Body of pancreas (tissue), 4 donors: ENCODE data around the gene CLDN1. TPM values are rescaled to one million over a fixed set of nuclear protein-coding genes. Genes with fewer than 3 reads are reported as not detected.
"Not testable (repeated sequence)": the region's sequence is repeated elsewhere in the genome, so short reads cannot be mapped to it uniquely, and the experiment has no call there.

Experiments
- ATAC-seq: fragments of 150-250 bp; one replicate; pipeline ENCODE4 v1.9.1; 2016
- DNase-seq, 4 donors: peaks; one replicate each; pipeline ENCODE4 v3.0.0-alpha.2; 2019
- H3K27ac ChIP-seq, 4 donors: fragments of 200-600 bp; sonication (generic); 1 replicate in 3 of 4; 2 replicates in 1 of 4; pipeline versions ENCODE4 v1.5.1 to v1.6.1; 2016 to 2019; ENCODE audit warnings: mild to moderate bottlenecking in 1 of 4, mixed read lengths in 1 of 4, moderate library complexity in 1 of 4
- H3K27me3 ChIP-seq, 2 donors: fragments of 200-600 bp; sonication (generic); one replicate each; pipeline ENCODE4 v1.6.0; 2016; ENCODE audit warnings: mild to moderate bottlenecking in 1 of 2
- H3K36me3 ChIP-seq, 2 donors: fragments of 200-600 bp; sonication (generic); replicated peaks in 1 of 2; 2 replicates each; pipeline ENCODE4 v1.5.1; 2016; ENCODE audit warnings: low read depth in 2 of 2; ENCODE audit not compliant: insufficient read depth in 1 of 2
- H3K4me1 ChIP-seq: fragments of 200-600 bp; sonication (generic); one replicate; pipeline ENCODE4 v1.6.0; 2016
- H3K4me3 ChIP-seq, 2 donors: fragments of 200-600 bp; sonication (generic); 1 replicate in 1 of 2; 2 replicates in 1 of 2; pipeline ENCODE4 v1.5.1; 2016 to 2019
- H3K9me3 ChIP-seq, 3 donors: fragments of 200-600 bp; sonication (generic); 1 replicate in 2 of 3; 2 replicates in 1 of 3; pipeline ENCODE4 v1.5.1; 2016
- POLR2A ChIP-seq, 3 donors: fragments of 450-650 bp; IDR thresholded peaks; one replicate each; pipeline ENCODE4 v1.6.1; 2016; ENCODE audit warnings: antibody characterized with exemption in 3 of 3, mild to moderate bottlenecking in 2 of 3
- WGBS, 2 donors: methylation state at CpG; one replicate each; pipeline ENCODE4 v1.1.5; 2017; 5-methylcytosine and 5-hydroxymethylcytosine counted together
- intact Hi-C: fragments of 100-400 bp; cut with DNase I; formaldehyde crosslinking; loops from one replicate; pipeline ENCODE4 v1.15.1; 2023
- total RNA-seq, 2 donors: library from RNA; depleted of rRNA; stranded (reverse); fragments of >200 nt; gene quantifications; one replicate each; pipeline ENCODE4 v1.1.0, GENCODE V29; 2016
- TF ChIP-seq, protein P1 (sequence below), 7 experiments: fragments of 450-650 bp in 4 of 7; fragments of 200-600 bp in 3 of 7; sonication (generic) in 3 of 7; IDR thresholded peaks; one replicate each; pipeline ENCODE4 v1.5.1; 2016 to 2019; ENCODE audit warnings: antibody characterized with exemption in 7 of 7

The CLDN1 gene
- total RNA-seq, 2 donors from 2014 or later, result 33.3 to 57.9 TPM

DNA sequence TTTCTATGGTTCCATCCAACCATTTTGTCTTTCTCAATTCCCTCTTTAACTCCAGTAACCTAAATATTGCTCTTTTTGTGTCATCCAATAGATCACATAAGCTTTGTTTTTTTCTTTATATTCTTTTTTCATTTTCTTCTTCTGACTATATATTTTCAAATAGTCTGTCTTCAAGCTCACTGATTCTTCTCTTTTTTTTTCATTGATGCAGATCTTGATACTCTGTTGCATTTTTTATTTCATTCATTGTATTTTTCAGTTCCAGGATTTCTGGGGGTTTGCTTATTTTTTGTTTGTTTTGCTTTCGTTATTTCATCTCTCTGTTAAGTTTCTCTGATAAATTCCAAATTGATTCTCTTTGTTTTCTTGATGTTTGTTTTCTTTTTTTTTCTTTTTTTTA, 36.2 kb downstream of the CLDN1 start:
- intact Hi-C loops, result no loop called here
- TF ChIP-seq, protein P1, sequence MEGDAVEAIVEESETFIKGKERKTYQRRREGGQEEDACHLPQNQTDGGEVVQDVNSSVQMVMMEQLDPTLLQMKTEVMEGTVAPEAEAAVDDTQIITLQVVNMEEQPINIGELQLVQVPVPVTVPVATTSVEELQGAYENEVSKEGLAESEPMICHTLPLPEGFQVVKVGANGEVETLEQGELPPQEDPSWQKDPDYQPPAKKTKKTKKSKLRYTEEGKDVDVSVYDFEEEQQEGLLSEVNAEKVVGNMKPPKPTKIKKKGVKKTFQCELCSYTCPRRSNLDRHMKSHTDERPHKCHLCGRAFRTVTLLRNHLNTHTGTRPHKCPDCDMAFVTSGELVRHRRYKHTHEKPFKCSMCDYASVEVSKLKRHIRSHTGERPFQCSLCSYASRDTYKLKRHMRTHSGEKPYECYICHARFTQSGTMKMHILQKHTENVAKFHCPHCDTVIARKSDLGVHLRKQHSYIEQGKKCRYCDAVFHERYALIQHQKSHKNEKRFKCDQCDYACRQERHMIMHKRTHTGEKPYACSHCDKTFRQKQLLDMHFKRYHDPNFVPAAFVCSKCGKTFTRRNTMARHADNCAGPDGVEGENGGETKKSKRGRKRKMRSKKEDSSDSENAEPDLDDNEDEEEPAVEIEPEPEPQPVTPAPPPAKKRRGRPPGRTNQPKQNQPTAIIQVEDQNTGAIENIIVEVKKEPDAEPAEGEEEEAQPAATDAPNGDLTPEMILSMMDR (IDR thresholded peaks at IDR 0.05), result no peak
- H3K36me3 ChIP-seq, result no peaks in the 10 kb centered on the region
- peaks cover 9% of the 10 kb centered on the region for H3K4me1 ChIP-seq
- DNase-seq, result no peak
- no peaks in the 10 kb centered on the region for H3K9me3 ChIP-seq
- no peak overlapping the region for H3K27ac ChIP-seq
- H3K4me3 ChIP-seq, result no peak overlapping the region
- H3K27me3 ChIP-seq, result no peaks in the 10 kb centered on the region
- no peak for ATAC-seq
- 74 to 78% methylated on average over 1 of the region's 1 CpG for WGBS, 2 donors

DNA sequence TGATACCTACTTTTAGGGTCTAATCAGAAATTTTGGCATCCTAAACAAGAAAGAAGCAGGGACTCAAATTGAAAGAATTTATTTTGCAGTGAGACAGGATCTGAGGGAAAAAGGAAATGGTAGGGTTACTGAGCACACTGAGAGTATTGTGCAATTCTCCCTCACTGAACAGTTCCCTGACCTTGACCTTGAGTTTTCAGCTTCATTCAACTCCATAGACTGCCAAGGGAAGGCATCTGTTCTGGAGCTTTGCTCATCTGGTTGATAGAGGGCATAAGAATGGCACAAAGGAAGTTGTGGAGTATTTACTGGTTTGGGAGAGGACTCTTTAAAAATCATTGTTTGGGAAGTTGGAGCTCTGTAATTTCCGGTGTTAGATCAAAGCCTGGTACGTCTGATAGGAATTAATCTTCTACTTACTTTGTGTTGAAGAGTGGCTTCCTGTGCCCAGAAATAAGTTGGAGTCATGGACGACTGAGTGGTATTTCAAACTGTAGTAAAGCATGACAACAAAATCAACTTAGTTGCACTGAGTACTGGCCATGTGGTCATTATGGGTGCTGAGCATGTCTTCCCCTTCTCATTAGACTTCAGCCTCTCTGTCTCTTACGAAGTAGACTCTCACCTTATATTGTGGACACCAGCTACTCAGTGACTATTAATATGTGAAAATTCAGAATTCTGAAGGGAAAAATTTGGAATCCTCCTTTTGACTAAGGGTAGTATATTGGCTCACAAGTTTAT, 40.8 kb downstream of the CLDN1 start:
- intact Hi-C loops, result no loop called here
- Histone ChIP-seq H3K27me3 (no peaks in the 10 kb centered on the region), H3K27ac (peak overlapping the region in 2 of 4 donors; percentile 54 to 66), H3K9me3 (no peaks in the 10 kb centered on the region), H3K4me1 (peaks cover 19% of the 10 kb centered on the region), H3K36me3 (no peaks in the 10 kb centered on the region), H3K4me3 (no peak overlapping the region)
- DNase-seq, result peak; percentile 18 to 66 (median 32)
- no peak for TF ChIP-seq POLR2A (IDR thresholded peaks at IDR 0.05)
- TF ChIP-seq, protein P1 (IDR thresholded peaks at IDR 0.05), result no peak
- WGBS, 2 donors, result 25 to 40% methylated on average over 4 of the region's 4 CpGs
- ATAC-seq, result peak; percentile 98

DNA sequence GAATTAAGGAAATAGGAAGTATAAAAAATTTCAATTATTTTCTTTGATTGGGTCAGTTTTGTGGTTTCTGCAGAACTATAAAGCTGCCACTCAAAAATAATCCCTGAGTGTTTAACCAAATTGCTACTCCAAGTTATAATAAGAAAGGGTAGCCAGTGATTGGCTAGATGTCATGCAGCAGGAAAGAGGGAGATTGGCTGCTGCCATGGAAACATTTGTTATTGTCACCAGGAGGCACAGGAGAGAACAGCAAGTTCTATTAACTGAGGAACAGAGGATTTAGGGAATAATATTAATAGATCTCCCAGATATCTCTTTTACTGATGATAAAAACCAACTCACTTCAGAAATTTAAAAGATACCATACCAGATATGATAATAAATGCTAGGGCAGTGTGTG, 42.6 kb downstream of the CLDN1 start:
- H3K4me1 ChIP-seq, result peaks cover 19% of the 10 kb centered on the region
- no peaks in the 10 kb centered on the region for H3K27me3 ChIP-seq
- no peaks in the 10 kb centered on the region for H3K9me3 ChIP-seq
- ATAC-seq, result no peak
- no peak for DNase-seq
- no peaks in the 10 kb centered on the region for H3K36me3 ChIP-seq
- H3K4me3 ChIP-seq, result no peak overlapping the region
- TF ChIP-seq, protein P1 (IDR thresholded peaks at IDR 0.05), result no peak
- no peak for TF ChIP-seq POLR2A (IDR thresholded peaks at IDR 0.05)
- H3K27ac ChIP-seq, result no peak overlapping the region
- intact Hi-C loops, result no loop called here

DNA sequence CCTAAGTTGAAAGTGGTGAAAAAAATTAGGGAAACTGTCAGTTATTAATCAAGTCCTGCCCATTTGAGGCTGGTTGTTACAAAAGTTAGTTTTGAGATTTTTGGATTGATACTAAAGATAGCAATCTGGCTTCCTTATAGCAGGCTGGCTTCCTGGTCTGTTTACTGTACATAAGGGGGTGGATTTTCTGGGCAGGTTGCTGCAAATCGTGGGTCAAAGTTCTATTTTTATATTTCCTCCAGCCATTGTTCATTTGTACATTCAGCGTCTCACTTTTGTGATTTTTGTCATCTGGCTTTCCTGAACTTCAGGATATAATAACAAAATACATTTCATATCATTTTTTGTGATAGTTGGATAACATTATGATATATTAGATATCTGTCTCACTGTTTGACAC, 49.5 kb downstream of the CLDN1 start:
- DNase-seq (no peak), ATAC-seq (no peak)
- WGBS, 2 donors, result 48 to 54% methylated on average over 2 of the region's 2 CpGs
- intact Hi-C loops, result no loop called here
- no peaks in the 10 kb centered on the region for H3K9me3 ChIP-seq
- no peak for TF ChIP-seq POLR2A (IDR thresholded peaks at IDR 0.05)
- TF ChIP-seq, protein P1 (IDR thresholded peaks at IDR 0.05), result no peak
- no peak overlapping the region for H3K4me3 ChIP-seq
- no peaks in the 10 kb centered on the region for H3K27me3 ChIP-seq
- H3K27ac ChIP-seq, result no peak overlapping the region
- no peaks in the 10 kb centered on the region for H3K4me1 ChIP-seq
- H3K36me3 ChIP-seq, result no peaks in the 10 kb centered on the region

DNA sequence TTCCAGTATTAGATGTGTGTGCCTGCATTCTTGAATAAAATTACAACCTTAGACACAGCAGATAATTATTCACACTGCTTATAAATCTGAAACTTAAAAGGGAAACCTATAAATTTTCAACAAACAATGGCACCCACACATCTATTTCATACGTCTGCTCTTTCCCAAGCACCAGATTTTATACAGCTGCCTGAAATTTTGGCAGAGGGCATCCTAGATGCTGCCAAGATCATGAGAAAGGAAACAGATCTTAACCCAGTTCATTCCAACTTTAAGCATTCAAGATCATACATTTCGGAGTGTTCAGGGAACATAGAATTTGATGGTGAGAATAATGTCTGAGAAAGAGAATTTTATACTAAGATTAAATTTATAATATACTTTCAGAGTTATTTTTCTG, 53.1 kb downstream of the CLDN1 start:
- WGBS, 2 donors, result 22 to 25% methylated on average over 2 of the region's 2 CpGs

DNA sequence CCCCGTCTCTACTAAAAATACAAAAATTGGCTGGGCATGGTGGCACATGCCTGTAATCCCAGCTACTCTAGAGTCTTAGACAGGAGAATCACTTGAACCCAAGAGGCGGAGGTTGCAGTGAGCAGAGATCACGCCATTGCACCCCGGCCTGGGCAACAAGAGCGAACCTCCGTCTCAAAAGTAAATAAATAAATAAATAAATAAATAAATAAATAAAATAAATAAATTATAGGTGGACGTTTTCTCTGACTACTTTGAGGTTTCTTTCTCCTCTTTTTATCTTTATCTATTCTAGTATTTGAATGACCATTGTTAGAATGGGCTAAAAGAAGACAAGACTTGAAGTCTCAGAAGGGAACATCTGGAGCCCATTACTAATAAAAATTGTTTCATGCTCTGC, 54.8 kb downstream of the CLDN1 start:
- H3K27me3 ChIP-seq, ATAC-seq, intact Hi-C loops, H3K4me1 ChIP-seq, H3K27ac ChIP-seq, H3K4me3 ChIP-seq, H3K9me3 ChIP-seq, H3K36me3 ChIP-seq, DNase-seq: not testable (repeated sequence)
- WGBS, 2 donors, result 93 to 94% methylated on average over 7 of the region's 7 CpGs

More for the DNA sequence above, 53.1 kb downstream of the CLDN1 start:
- DNase-seq (peak in 2 of 4 donors; percentile 30 to 32), ATAC-seq (peak; percentile 38)
- intact Hi-C loops, result no loop called here
- no peaks in the 10 kb centered on the region for H3K4me1 ChIP-seq
- no peaks in the 10 kb centered on the region for H3K36me3 ChIP-seq
- no peak for TF ChIP-seq POLR2A (IDR thresholded peaks at IDR 0.05)
- TF ChIP-seq, protein P1 (IDR thresholded peaks at IDR 0.05), result no peak
- no peaks in the 10 kb centered on the region for H3K9me3 ChIP-seq
- no peaks in the 10 kb centered on the region for H3K27me3 ChIP-seq
- no peak overlapping the region for H3K4me3 ChIP-seq
- H3K27ac ChIP-seq, result no peak overlapping the region
